HG03135 (cell line): Measurements from ENCODE around the gene LRP1B.

Experiments used
- ATAC-seq: cut with Tn5 transposase; IDR thresholded peaks from one replicate; pipeline ENCODE4 v1.9.1; 2021; ENCODE audit warnings: mild to moderate bottlenecking, moderate library complexity; ENCODE audit not compliant: unreplicated experiment

The LRP1B gene

GRCh38 chr2:140775411-140775810 lies 1355.4 kb downstream of the LRP1B start:
- no peak for ATAC-seq

- ATAC-seq, result no peak
Observed at GRCh38 chr2:140770645-140771044, 1360.2 kb downstream of the LRP1B start.

DNA sequence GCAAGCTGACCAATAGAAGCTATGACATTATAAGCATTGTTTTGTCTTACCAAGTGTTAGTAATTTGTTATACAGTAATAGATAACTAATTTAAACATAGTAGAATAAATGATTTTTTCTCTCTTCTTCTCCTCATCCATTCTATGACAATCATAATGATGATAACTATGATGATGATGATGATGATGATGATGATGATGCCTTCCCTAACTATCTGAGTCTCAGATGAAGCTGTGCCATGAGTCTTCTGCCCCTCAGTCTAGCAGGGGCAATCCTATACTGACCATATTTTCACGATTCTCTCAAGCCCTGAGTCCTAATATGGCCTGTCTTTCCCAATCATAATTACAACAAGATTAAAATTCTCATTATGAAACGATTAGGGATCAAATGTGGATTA lies 1369.0 kb downstream of the LRP1B start:
- no peak for ATAC-seq

DNA sequence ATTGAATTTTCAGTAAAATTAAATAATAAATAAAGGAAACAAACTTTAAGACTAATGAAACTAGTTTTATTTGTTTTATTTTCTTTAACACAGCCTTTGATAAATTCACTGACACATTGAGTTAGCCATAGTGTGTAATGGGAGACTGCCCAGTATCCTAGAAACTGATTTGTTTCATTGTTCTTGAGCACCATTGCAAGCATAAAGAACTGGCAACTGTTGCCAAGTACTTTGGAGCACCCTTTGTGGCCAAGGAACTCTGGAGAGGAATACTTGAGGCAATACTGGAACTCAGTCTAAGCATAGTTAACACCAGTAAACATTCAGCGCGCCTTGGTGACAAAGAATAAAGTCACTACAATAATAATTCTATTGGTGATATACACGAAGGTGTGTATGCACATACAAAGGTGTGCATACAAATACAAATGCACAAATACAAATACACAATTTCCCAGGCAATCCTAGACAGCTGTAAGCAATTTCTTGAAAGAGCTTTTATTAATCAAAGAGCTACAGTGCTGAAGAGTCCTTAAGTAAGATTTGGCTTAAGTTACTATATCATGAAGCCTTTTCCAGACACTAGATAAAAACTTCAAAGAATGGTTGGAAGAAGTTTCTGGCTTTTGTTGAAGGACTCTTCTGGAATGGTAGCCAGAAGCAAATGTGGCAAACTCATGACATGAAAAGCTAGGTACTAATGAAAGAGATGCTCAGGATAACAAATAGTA lies 1371.2 kb downstream of the LRP1B start:
- no peak for ATAC-seq

DNA sequence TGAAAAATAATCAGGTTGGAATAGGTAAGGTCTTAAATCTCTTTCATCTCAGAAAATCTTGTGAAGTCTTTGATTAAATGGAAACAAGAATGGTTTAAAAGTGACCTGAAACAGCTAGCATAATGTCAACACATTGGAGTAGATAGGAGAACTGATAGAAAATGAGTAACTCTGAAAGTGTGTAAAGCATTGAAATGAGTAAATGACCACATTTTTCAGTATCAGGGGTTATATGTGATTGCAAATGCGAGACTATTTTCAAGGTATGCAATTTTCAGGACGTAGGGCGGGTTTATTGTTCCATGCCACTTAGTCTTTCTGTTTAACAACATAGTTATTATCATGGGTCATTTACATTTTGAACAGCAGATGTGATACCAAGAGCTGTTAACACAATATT lies 1383.2 kb downstream of the LRP1B start:
- peak; percentile 72 for ATAC-seq

- ATAC-seq, result no peak
Observed at GRCh38 chr2:140747090-140747489, 1383.7 kb downstream of the LRP1B start.

GRCh38 chr2:140744379-140744778 lies 1386.4 kb downstream of the LRP1B start:
- ATAC-seq, result no peak

- ATAC-seq, result no peak
Observed at GRCh38 chr2:140737006-140737405, 1393.8 kb downstream of the LRP1B start.

DNA sequence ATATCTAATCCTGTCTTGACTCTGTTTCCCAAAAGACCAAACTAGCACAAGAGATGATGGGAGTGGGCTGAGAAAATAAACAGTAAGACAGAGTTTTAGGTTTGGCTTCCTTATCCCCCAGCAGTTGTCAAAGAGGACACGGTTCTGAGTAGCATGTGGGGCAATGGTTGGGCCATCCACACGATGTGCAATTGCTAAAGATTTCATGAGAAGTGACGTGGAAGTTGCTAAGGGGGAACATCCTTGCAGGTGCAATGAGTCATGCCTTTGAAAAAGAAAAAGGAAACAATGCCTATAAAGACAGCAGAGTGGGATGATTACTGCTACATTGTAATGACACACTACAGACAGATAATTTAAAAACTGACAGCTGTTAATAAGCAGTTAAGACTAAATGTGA lies 1395.8 kb downstream of the LRP1B start:
- ATAC-seq, result no peak

- no peak for ATAC-seq
Observed at GRCh38 chr2:140718999-140719398, 1411.8 kb downstream of the LRP1B start.

DNA sequence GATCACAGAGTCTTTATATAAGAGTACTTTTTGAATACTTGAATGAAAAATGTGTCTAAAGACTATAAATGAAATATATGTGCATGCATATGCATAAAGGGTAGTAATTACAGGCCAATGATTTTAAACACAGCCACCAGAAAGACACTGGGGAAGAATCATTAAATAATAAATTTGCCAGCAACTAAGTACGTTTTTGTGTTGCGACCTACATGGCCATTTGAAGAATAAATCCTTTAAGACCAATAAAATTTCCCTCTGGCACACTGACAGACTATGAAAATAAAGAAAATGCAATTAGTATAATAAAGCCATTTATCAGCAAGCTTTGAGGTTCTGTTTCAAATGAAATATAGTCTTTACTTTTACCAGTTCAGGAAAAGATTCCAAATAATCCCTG lies 1413.3 kb downstream of the LRP1B start:
- no peak for ATAC-seq

- no peak for ATAC-seq
Observed at GRCh38 chr2:140714586-140714985, 1416.2 kb downstream of the LRP1B start.

GRCh38 chr2:140711867-140712266 lies 1418.9 kb downstream of the LRP1B start:
- no peak for ATAC-seq

DNA sequence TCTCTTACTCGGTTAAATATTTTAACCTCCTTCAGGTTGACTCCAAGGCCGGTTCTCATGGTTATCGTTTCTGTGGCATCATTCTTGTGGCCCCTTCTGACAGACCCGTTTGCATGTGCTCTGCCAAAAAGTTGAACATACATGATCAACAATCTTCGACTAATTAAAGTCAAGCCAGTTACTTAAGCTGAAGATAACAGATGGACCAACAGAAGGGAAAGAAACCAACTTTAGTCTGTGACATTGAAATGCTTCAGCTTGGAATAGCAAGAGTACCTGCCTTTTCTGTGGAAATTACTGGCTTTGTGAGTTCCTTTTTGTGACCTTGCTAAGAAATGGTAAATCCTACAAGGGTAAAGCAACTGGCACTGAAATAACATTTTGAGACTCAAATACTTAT lies 1429.1 kb downstream of the LRP1B start:
- no peak for ATAC-seq

DNA sequence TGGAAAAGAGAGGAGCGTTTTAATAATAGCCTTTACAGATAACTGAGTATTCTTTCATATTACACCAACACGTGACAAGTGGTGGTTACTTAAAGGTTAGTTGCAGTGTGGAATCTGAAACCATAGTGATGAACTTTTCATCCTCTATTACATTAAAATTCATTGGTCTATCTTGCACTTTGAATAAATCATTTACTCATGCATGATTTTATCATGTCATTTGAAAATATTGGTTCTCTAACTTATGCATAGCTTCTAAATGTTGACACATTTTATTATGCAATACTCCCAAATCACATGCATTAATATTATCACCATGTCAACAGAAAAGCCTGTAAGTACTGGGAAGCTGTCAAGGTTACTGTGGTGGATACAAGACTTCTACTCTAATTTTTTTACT lies 1432.2 kb downstream of the LRP1B start:
- ATAC-seq, result no peak

DNA sequence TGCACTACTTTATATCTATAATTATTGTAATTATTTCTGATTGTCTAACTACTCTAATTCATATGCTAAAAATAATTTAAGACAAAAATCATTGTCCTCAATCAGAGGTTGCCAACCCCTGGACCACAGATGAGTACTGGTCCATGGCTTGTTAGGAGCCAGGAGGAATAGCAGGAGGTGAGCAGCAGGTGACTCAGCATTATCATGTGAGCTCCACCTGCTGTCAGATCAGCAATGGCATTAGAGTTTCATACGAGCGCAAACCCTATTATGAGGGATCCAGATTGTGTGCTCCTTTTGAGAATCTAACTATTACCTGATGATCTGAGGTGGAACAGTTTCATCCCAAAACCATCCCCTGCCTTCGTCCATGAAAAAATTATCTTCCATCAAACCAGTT lies 1434.4 kb downstream of the LRP1B start:
- no peak for ATAC-seq

- no peak for ATAC-seq
Observed at GRCh38 chr2:140695155-140695554, 1435.7 kb downstream of the LRP1B start.

GRCh38 chr2:140687825-140688224 lies 1443.0 kb downstream of the LRP1B start:
- ATAC-seq, result no peak

GRCh38 chr2:140683658-140684057 lies 1447.2 kb downstream of the LRP1B start:
- ATAC-seq, result no peak

DNA sequence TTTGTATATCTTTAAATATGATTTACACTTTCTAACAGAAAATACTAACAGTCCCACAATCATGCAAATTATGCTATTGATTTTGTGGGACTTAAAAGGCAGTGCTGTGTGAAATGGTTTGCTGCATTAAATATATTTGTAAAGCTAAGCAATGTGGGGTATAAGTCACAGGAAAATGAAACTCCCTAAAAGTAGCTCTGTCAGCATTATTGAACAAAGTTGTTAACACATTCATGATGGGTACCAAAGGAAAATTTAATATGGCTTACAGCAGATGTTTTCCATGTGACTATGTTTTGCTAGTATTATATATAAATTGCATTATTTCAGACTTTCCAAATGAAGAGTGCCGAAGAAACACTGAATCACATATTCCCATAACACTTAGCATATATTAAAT lies 1450.0 kb downstream of the LRP1B start:
- no peak for ATAC-seq

GRCh38 chr2:140679752-140680151 lies 1451.1 kb downstream of the LRP1B start:
- ATAC-seq, result no peak

DNA sequence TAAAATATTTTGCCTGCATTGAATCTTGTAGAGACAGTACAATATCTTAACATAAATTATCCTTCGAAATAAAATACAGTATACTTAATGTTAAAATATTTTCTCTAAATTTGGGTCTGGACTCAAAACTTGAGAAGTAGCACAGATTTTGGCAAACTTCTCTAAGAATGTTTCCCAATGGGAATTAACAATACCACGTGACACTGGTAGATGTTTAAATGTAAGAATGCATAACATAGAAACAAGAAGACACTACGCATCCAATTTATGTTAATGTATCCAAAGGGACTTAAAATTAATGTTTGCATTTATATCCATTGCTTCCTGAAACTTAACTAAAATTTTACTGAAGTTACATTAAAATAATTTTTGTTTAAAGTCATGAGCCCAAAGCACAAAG lies 1460.9 kb downstream of the LRP1B start:
- ATAC-seq, result no peak

GRCh38 chr2:140667203-140667602 lies 1463.6 kb downstream of the LRP1B start:
- ATAC-seq, result no peak
